GM12872 (cell line): Measurements from ENCODE around the gene DDIT3.

ENCODE experiments used
- TF ChIP-seq, protein P1 (sequence below): IDR thresholded peaks from 3 replicates; pipeline ENCODE4 v1.5.1; 2011; ENCODE audit warnings: low read depth, mild to moderate bottlenecking, low read length, moderate library complexity; ENCODE audit not compliant: insufficient read depth

DDIT3 gene

DNA sequence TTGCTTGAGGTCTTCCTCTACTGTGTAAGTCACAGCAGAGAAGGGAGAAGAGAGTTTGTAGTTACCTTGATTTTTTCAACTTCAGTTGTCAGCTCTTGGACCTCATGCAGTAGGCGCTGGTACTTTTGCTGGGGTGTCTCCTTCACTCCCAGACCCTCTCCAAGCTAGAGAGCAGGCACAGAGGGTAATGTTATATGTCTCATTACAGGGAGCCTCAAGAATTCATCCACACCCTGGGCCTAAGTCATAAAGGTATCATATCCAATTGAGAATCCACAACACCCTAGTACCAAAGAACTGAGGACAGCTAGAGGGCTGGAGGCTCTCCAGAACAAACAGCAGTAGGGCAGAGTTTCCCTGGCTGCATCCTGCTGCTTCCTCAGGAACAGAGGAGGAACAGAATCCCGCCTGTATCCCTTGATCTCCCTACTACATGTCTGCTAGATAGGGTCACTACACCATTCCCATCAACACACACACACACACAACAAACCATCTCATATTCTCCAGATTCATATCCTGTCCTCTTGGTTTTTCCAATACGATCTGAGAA, 14.8 kb upstream of the DDIT3 start:
- TF ChIP-seq, protein P1, sequence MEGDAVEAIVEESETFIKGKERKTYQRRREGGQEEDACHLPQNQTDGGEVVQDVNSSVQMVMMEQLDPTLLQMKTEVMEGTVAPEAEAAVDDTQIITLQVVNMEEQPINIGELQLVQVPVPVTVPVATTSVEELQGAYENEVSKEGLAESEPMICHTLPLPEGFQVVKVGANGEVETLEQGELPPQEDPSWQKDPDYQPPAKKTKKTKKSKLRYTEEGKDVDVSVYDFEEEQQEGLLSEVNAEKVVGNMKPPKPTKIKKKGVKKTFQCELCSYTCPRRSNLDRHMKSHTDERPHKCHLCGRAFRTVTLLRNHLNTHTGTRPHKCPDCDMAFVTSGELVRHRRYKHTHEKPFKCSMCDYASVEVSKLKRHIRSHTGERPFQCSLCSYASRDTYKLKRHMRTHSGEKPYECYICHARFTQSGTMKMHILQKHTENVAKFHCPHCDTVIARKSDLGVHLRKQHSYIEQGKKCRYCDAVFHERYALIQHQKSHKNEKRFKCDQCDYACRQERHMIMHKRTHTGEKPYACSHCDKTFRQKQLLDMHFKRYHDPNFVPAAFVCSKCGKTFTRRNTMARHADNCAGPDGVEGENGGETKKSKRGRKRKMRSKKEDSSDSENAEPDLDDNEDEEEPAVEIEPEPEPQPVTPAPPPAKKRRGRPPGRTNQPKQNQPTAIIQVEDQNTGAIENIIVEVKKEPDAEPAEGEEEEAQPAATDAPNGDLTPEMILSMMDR = no peak

DNA sequence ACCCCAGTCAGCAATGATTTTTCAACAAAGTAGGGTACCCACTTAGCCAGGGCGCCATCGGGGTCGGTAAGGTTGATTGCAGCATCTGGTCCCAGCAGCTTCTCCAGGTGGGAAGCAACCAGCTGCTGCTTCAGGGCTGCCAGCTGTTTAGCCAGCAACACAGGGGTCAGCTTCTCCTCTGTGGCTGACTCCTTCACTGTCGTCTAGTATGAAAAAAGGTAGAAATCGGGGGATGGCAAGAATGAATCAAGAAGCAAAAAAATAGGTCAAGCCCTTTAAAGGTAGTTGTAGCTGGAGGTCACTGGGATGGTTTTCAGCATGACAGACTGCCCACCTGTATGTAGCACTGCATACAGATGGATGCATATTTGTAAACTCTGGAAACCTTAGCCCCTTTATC, 13.9 kb upstream of the DDIT3 start:
- TF ChIP-seq, protein P1 = no peak

DNA sequence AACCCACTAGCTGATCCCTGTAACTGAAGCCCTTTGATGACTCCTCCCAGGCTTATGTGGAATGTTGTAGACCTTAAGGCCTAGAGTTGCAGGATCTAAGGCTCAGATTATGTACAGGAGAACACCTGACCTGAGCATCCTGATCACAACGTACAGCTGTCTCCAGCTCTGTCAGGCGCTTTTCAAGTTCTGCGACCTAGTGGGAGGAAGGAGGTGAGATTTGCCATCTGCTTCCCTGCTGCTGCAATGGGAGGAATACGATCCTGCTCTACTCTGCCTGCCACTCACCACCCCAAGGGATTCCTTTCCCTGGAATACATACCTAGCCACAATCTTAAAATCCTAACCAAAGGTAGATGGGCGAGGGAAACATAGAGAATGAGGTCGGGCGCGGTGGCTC, 12.8 kb upstream of the DDIT3 start:
- TF ChIP-seq, protein P1 = no peak

DNA sequence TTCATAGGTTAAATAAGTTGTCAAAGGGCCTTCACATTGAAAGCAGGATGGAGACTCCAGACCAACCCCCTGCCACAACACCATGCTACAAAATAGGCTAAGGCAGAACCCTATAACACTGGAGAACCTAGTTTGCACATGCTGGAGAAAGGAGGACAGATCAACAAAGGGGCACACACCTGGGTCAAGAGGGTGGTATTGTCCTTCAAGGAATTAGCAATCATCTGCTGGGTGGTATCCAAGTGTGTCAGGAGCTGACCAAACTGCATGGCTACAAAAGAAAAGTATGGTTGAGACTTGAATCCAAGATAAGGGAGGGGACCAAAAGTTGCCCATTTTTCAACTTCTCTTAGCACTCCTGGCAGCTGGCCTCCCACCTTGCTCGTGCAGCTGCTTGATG, 11.5 kb upstream of the DDIT3 start:
- TF ChIP-seq, protein P1 = no peak

DNA sequence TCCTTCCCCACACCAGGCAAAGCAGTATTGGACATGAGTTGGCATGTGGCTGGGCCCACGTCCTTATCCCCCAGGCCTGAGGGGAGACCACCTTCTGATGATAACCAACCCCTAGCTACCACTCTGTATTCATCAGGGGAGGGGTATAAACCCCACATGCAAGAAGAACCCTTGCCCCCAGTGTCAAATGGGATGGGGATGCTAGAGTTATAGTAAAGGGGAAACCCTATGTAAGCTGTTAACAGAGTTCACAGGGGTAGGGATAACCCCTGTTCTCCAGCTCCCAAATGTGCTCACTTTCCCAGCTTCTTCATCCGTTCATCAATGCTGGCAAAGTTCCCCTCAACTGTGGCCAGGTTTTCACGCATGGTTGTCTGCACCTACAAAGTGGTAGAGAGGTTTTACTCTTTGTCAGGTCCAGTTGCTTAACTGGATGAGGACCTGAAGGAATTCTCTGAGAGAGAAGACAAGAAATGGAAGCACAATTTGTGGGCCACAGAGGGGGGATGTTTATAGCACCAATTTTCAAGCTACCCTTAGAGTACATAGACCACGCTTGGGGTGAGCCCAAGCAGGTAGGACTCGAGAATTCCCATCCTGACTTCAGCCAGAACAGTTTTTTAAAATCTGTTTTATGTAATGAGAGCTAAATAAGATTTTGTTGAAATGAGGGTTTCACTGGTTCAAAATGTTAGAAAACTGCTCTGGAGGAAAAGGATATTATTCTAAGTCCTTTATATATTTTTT, 10.3 kb upstream of the DDIT3 start:
- TF ChIP-seq, protein P1 = no peak

DNA sequence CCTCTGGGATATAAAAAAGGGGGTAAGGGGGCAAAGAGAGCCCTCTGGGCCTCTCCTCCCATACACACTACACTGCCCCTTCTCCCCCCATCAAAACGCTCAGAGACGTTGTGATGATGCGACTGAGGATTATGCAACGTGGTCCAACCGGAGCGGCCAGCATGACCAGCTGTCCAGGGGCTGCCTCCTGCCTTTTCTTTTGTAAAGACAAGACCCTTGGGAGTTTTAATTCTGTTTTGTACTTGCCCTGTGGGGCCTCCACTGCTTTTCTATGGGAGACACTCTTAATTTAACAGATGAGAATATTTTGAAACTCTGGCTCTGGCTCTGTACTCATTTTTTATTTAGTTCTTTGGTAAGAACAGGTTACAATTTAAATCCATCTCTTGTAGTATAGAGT, 9.5 kb upstream of the DDIT3 start:
- TF ChIP-seq, protein P1 = no peak

DNA sequence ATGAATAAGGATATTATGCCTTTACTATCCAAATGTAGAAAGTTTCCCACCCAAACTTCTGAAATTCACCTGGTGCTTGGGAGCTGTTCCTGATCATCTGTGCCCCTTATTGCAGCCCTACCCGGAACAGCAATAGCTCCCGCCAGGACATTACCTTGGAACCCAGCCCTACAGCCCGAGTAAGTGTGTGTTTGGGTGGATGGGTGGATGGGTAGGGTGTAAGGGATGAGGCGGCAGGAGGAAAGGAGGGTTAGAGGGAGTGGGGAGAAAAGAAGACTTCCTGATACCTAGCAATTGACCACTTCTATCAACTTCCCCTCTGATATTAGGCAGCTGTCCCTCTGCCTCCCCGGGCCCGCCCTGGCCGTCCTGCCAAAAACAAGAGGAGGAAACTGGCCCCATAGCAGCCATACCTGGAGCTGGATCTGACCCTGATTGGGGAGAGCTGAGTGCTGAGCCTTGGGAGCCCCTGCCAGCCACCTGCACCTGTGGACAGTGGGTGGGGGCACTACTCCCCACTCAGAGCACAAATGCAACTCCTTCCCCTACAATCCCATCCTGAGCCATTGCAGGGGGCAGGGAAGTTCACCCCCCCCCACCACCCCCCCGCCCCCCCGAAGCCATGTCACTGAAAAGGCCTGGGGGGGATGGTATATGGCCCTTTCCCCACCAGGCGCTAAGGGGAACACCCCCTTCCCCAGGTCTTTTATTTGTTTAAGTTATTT, 8.7 kb upstream of the DDIT3 start:
- TF ChIP-seq, protein P1 = no peak
